ENCODE results near the gene MRE11. TPM values are rescaled to one million over a fixed set of nuclear protein-coding genes. Genes with fewer than 3 reads are reported as not detected.

MRE11 gene
- total RNA-seq, 1 donor from 2014 or later, result 40.5 TPM

GRCh38 chr11:94401773-94402265 is 91.8 kb downstream of the MRE11 start:
- peak overlapping the region in 1 of 2 donors; percentile 29 for H3K4me3 ChIP-seq
- peaks cover 7% of the 10 kb centered on the region for H3K27me3 ChIP-seq
- H3K9me3 ChIP-seq, result no peaks in the 10 kb centered on the region
- peaks cover 10% of the 10 kb centered on the region for H3K4me1 ChIP-seq
- no peaks in the 10 kb centered on the region for H3K36me3 ChIP-seq
- no peak for DNase-seq (ENCODE audit: extremely low spot score in 2 of 2)
- TF ChIP-seq POLR2AphosphoS5 (IDR thresholded peaks at IDR 0.05; ENCODE audit: insufficient read depth in 1 of 2, low read depth in 1 of 2), result no peak
- TF ChIP-seq, protein P1, sequence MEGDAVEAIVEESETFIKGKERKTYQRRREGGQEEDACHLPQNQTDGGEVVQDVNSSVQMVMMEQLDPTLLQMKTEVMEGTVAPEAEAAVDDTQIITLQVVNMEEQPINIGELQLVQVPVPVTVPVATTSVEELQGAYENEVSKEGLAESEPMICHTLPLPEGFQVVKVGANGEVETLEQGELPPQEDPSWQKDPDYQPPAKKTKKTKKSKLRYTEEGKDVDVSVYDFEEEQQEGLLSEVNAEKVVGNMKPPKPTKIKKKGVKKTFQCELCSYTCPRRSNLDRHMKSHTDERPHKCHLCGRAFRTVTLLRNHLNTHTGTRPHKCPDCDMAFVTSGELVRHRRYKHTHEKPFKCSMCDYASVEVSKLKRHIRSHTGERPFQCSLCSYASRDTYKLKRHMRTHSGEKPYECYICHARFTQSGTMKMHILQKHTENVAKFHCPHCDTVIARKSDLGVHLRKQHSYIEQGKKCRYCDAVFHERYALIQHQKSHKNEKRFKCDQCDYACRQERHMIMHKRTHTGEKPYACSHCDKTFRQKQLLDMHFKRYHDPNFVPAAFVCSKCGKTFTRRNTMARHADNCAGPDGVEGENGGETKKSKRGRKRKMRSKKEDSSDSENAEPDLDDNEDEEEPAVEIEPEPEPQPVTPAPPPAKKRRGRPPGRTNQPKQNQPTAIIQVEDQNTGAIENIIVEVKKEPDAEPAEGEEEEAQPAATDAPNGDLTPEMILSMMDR (IDR thresholded peaks at IDR 0.05), result no peak
- intact Hi-C loops (cut with DNase I), result no loop called here
- H3K27ac ChIP-seq, result no peak overlapping the region

DNA sequence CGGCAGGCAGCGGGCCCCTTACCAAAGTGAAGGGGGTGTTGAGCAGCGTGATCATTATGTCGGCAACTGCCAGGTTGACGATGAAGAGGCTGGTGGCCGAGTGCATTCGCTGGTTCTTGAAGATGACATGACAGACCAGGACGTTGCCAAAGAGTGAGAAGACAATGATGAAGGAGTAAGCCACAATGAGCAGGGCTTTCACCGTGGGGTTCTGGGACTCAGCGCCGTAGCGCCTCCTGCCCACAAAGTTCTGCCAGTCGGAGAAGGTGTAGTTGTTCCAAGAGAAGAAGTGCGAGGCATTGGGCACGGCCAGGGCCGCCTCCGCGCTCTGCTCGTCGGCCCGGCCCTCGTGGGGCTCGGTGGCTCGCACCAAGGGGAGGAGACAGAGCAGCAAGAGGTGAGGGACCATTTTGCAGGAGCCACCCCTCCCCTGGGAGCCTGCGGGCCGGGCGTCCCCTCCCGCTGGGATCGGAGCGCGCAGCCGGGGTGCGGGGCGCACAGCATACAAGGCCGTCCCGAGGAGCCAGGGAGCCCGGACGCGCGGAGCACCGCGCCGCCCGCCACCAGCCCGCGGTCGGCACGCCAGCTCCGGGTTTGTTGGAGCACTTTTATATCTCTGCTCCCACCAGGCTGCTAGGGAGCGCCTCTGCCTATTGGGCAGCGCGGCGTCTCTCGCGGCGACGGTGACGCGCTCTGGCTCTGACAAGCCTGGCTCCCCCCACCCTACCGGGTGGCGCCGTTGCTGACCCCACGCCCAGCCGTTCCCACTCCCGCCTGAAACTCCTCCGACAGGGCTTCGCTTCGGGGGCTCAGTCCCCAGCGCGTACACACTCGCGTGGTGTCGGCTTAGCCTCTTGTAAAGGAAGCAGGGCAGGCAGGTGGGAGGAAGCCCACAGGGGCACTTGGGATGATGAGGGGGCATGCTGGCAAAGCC is 92.5 kb downstream of the MRE11 start, which contains the start of gene GPR83:
TSS of gene GPR83 (minus strand) at position 581 of the 934 bp plus-strand sequence. CDS start at position 409, 172 bp downstream.
- DNase-seq (ENCODE audit: extremely low spot score in 2 of 2), result no peak
- intact Hi-C loops (cut with DNase I), result no loop called here
- no peak for TF ChIP-seq POLR2A (IDR thresholded peaks at IDR 0.05)
- TF ChIP-seq, protein P1 (IDR thresholded peaks at IDR 0.05), result no peak
- TF ChIP-seq POLR2AphosphoS5 (IDR thresholded peaks at IDR 0.05; ENCODE audit: insufficient read depth in 1 of 2, low read depth in 1 of 2), result no peak

GRCh38 chr11:94400457-94400838 is 93.2 kb downstream of the MRE11 start:
- Histone ChIP-seq H3K27me3 (peaks cover 7% of the 10 kb centered on the region), H3K27ac (no peak overlapping the region), H3K36me3 (no peaks in the 10 kb centered on the region), H3K4me1 (peaks cover 10% of the 10 kb centered on the region), H3K4me3 (no peak overlapping the region), H3K9me3 (no peaks in the 10 kb centered on the region)
- DNase-seq (ENCODE audit: extremely low spot score in 2 of 2), result no peak
- TF ChIP-seq POLR2AphosphoS5 (IDR thresholded peaks at IDR 0.05; ENCODE audit: insufficient read depth in 1 of 2, low read depth in 1 of 2) (no peak), POLR2A (IDR thresholded peaks at IDR 0.05) (no peak)
- TF ChIP-seq, protein P1 (IDR thresholded peaks at IDR 0.05), result no peak
- intact Hi-C loops (cut with DNase I), result no loop called here

More for the DNA sequence above, 92.5 kb downstream of the MRE11 start, which contains the start of gene GPR83:
- H3K4me1 ChIP-seq, result peaks cover 10% of the 10 kb centered on the region
- H3K27me3 ChIP-seq, result peaks cover 7% of the 10 kb centered on the region
- no peaks in the 10 kb centered on the region for H3K9me3 ChIP-seq
- H3K4me3 ChIP-seq, result peak within 1 kb of the TSS; percentile 26 to 29
- no peak within 1 kb of the TSS for H3K27ac ChIP-seq
- no peaks in the 10 kb centered on the region for H3K36me3 ChIP-seq

GRCh38 chr11:94400050-94400449 is 93.6 kb downstream of the MRE11 start:
- Histone ChIP-seq H3K36me3 (no peaks in the 10 kb centered on the region), H3K27me3 (peaks cover 7% of the 10 kb centered on the region), H3K27ac (no peak overlapping the region), H3K9me3 (no peaks in the 10 kb centered on the region), H3K4me3 (no peak overlapping the region), H3K4me1 (peaks cover 10% of the 10 kb centered on the region)
- TF ChIP-seq, protein P1 (IDR thresholded peaks at IDR 0.05), result no peak
- no peak for TF ChIP-seq POLR2A (IDR thresholded peaks at IDR 0.05)
- TF ChIP-seq POLR2AphosphoS5 (IDR thresholded peaks at IDR 0.05; ENCODE audit: insufficient read depth in 1 of 2, low read depth in 1 of 2), result no peak
- no peak for DNase-seq (ENCODE audit: extremely low spot score in 2 of 2)
- intact Hi-C loops (cut with DNase I), result no loop called here

DNA sequence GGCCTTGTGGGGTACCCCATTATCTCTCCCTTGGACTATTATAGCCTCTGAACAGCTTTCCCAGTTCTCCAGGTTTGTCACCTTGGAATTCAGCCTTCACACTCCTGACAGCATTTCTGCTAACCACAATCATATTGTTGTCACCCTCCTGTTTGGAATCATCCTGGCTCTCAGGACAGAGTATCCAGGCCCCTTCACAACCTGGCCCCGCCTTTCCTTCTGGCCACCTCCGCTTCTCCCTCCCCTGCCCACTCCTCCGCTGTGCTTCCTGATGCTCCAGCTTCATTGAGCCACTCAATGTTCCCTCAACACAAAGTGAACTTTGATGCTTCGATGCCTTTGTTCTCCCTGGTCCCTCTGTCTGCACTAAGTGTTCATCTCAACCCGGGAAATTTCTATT is 95.5 kb downstream of the MRE11 start:
- no peaks in the 10 kb centered on the region for H3K36me3 ChIP-seq
- intact Hi-C loops (cut with DNase I), result no loop called here
- peaks cover 10% of the 10 kb centered on the region for H3K4me1 ChIP-seq
- TF ChIP-seq POLR2A (IDR thresholded peaks at IDR 0.05), result no peak
- TF ChIP-seq, protein P1 (IDR thresholded peaks at IDR 0.05), result no peak
- H3K27ac ChIP-seq, result no peak overlapping the region
- DNase-seq (ENCODE audit: extremely low spot score in 2 of 2), result no peak
- H3K27me3 ChIP-seq, result peaks cover 7% of the 10 kb centered on the region
- no peak overlapping the region for H3K4me3 ChIP-seq
- H3K9me3 ChIP-seq, result no peaks in the 10 kb centered on the region
